CD14-positive monocyte (primary cell): Measurements from ENCODE around the gene NLGN1. TPM values are rescaled to one million over a fixed set of nuclear protein-coding genes. Genes with fewer than 3 reads are reported as not detected.

ENCODE experiments used
- DNase-seq, 3 donors: peaks; one replicate each; pipeline ENCODE4 v3.0.0-alpha.2; 2011 to 2022
- H2AFZ ChIP-seq: 2 replicates; pipeline ENCODE4 v1.6.0; 2012; ENCODE audit warnings: mild to moderate bottlenecking, low read depth, low read length, inconsistent platforms; ENCODE audit not compliant: insufficient read depth, poor library complexity, severe bottlenecking
- H3K27ac ChIP-seq, 2 donors: 1 replicate in 1 of 2; 2 replicates in 1 of 2; pipeline ENCODE4 v1.5.1; 2012 to 2013; ENCODE audit warnings: low read length in 2 of 2, control low read depth in 1 of 2, inconsistent platforms in 1 of 2, low read depth in 1 of 2, mild to moderate bottlenecking in 1 of 2
- H3K27me3 ChIP-seq, 2 donors: one replicate each; pipeline versions ENCODE4 v1.6.0 to v1.6.1; 2011 to 2013; ENCODE audit warnings: low read length in 2 of 2; ENCODE audit not compliant: control insufficient read depth in 2 of 2, insufficient read depth in 2 of 2
- H3K36me3 ChIP-seq, 2 donors: replicated peaks in 1 of 2; 1 replicate in 1 of 2; 2 replicates in 1 of 2; pipeline versions ENCODE4 v1.5.1 to v1.6.1; 2012 to 2013; ENCODE audit warnings: low read length in 2 of 2, control low read depth in 1 of 2, inconsistent platforms in 1 of 2, mild to moderate bottlenecking in 1 of 2; ENCODE audit not compliant: insufficient read depth in 2 of 2, control insufficient read depth in 1 of 2
- H3K4me1 ChIP-seq, 2 donors: 1 replicate in 1 of 2; 2 replicates in 1 of 2; pipeline versions ENCODE4 v1.5.1 to v1.6.1; 2012 to 2013; ENCODE audit warnings: low read length in 2 of 2, control low read depth in 1 of 2, inconsistent platforms in 1 of 2, mild to moderate bottlenecking in 1 of 2, moderate library complexity in 1 of 2; ENCODE audit not compliant: insufficient read depth in 2 of 2, control insufficient read depth in 1 of 2
- H3K4me2 ChIP-seq: replicated peaks from 2 replicates; pipeline ENCODE3; 2012; ENCODE audit warnings: low read length, moderate library complexity, mild to moderate bottlenecking; ENCODE audit not compliant: poor library complexity, severe bottlenecking; ENCODE audit errors: extremely low read depth
- H3K4me3 ChIP-seq, 3 experiments: fragments of 200-600 bp in 1 of 3; sonication (generic) in 1 of 3; replicated peaks in 1 of 3; 1 replicate in 2 of 3; 2 replicates in 1 of 3; pipeline ENCODE4 v1.5.1; 2011 to 2013; ENCODE audit warnings: low read length in 3 of 3, mild to moderate bottlenecking in 3 of 3, control low read depth in 2 of 3, low read depth in 2 of 3, inconsistent platforms in 1 of 3, moderate library complexity in 1 of 3
- H3K79me2 ChIP-seq: 2 replicates; pipeline ENCODE4 v1.6.0; 2012; ENCODE audit warnings: mild to moderate bottlenecking, control low read depth, inconsistent platforms, low read length, moderate library complexity; ENCODE audit not compliant: insufficient read depth
- H3K9ac ChIP-seq: 2 replicates; pipeline ENCODE4 v1.6.0; 2017; ENCODE audit warnings: low read length, mild to moderate bottlenecking; ENCODE audit not compliant: insufficient read depth, poor library complexity, severe bottlenecking
- H3K9me3 ChIP-seq, 2 donors: replicated peaks in 1 of 2; 1 replicate in 1 of 2; 2 replicates in 1 of 2; pipeline versions ENCODE4 v1.5.1 to v1.6.1; 2012 to 2013; ENCODE audit warnings: low read length in 2 of 2, control low read depth in 1 of 2; ENCODE audit not compliant: control insufficient read depth in 1 of 2, insufficient read depth in 1 of 2
- H4K20me1 ChIP-seq: 2 replicates; pipeline ENCODE4 v1.6.0; 2012; ENCODE audit warnings: mild to moderate bottlenecking, low read length, control low read depth, moderate library complexity; ENCODE audit not compliant: insufficient read depth
- H3K27ac Mint-ChIP-seq, 7 donors: one replicate each; pipeline ENCODE4 v1.8.0; 2020; ENCODE audit warnings: mild to moderate bottlenecking in 7 of 7, mixed read lengths in 7 of 7, moderate library complexity in 6 of 7, inconsistent platforms in 2 of 7
- H3K27me3 Mint-ChIP-seq, 3 donors: one replicate each; pipeline ENCODE4 v1.8.0; 2021 to 2022; ENCODE audit warnings: low read depth in 3 of 3, mild to moderate bottlenecking in 3 of 3, mixed read lengths in 3 of 3, moderate library complexity in 3 of 3, inconsistent platforms in 1 of 3
- H3K36me3 Mint-ChIP-seq, 2 donors: one replicate each; pipeline ENCODE4 v1.8.0; 2020; ENCODE audit warnings: mixed read lengths in 2 of 2, inconsistent platforms in 1 of 2, mild to moderate bottlenecking in 1 of 2
- H3K4me1 Mint-ChIP-seq: one replicate; pipeline ENCODE4 v1.8.0; 2020; ENCODE audit warnings: mild to moderate bottlenecking, mixed read lengths
- H3K4me3 Mint-ChIP-seq, 2 donors: one replicate each; pipeline ENCODE4 v1.8.0; 2020; ENCODE audit warnings: mild to moderate bottlenecking in 2 of 2, mixed read lengths in 2 of 2, moderate library complexity in 1 of 2
- H3K9me3 Mint-ChIP-seq, 7 donors: one replicate each; pipeline ENCODE4 v1.8.0; 2020 to 2022; ENCODE audit warnings: mixed read lengths in 7 of 7, mild to moderate bottlenecking in 6 of 7, moderate library complexity in 6 of 7, inconsistent platforms in 2 of 7
- CTCF ChIP-seq: fragments of 200-600 bp; IDR thresholded peaks from one replicate; pipeline ENCODE4 v1.8.0; 2022; ENCODE audit warnings: antibody characterized with exemption, mild to moderate bottlenecking
- WGBS: methylation state at CpG from one replicate; pipeline ENCODE4 v1.1.5; 2013; ENCODE audit warnings: missing lambda C conversion rate; ENCODE audit not compliant: insufficient coverage; 5-methylcytosine and 5-hydroxymethylcytosine counted together
- intact Hi-C, 2 donors: fragments of 100-400 bp; cut with micrococcal nuclease; formaldehyde crosslinking; loops; one replicate each; pipeline versions ENCODE4 v1.15.0 to v1.15.1; 2023
- polyA plus RNA-seq, 3 donors: library from polyadenylated mRNA; depleted of rRNA in 1 of 3; unstranded in 2 of 3; stranded (reverse) in 1 of 3; fragments of 300-500 nt in 2 of 3; fragments of >200 nt in 1 of 3; fragmentation: Illumina TruSeq in 2 of 3; gene quantifications; 1 replicate in 2 of 3; 2 replicates in 1 of 3; pipeline ENCODE4 v1.2.3, GENCODE V29; 2012 to 2021

NLGN1 gene
- polyA plus RNA-seq, 3 donors = not detected

GRCh38 chr3:173599673-173600072 lies 202.1 kb downstream of the NLGN1 start:
- intact Hi-C loops = no loop called here
- H3K9ac ChIP-seq = no peak overlapping the region

GRCh38 chr3:173614522-173614921 lies 217.0 kb downstream of the NLGN1 start:
- Histone ChIP-seq H3K79me2 (no peaks in the 10 kb centered on the region), H3K4me1 (no peaks in the 10 kb centered on the region), H3K4me2 (no peak overlapping the region), H3K27me3 (no peaks in the 10 kb centered on the region), H3K9me3 (peaks cover 0 to 5% of the 10 kb centered on the region in 2 donors), H3K4me3 (no peak overlapping the region), H3K9ac (no peak overlapping the region), H4K20me1 (no peaks in the 10 kb centered on the region), H2AFZ (no peak overlapping the region), H3K36me3 (no peaks in the 10 kb centered on the region), H3K27ac (no peak overlapping the region)
- no peak for TF ChIP-seq CTCF
- Mint-ChIP-seq H3K36me3 (no peaks in the 10 kb centered on the region), H3K9me3 (peaks cover 0 to 9% (median 7%) of the 10 kb centered on the region in 7 donors), H3K4me3 (no peak overlapping the region), H3K4me1 (no peaks in the 10 kb centered on the region), H3K27me3 (no peaks in the 10 kb centered on the region), H3K27ac (peak overlapping the region in 1 of 7 donors; percentile 33)
- intact Hi-C loops = no loop called here
- DNase-seq = no peak

More at GRCh38 chr3:173599673-173600072, 202.1 kb downstream of the NLGN1 start:
- no peak for DNase-seq
- peaks cover 0 to 3% (median 0%) of the 10 kb centered on the region in 7 donors for H3K9me3 Mint-ChIP-seq
- H3K9me3 ChIP-seq = no peaks in the 10 kb centered on the region
- 67% methylated on average over 1 of the region's 2 CpGs for WGBS
- no peaks in the 10 kb centered on the region for H3K4me1 ChIP-seq
- H3K27me3 Mint-ChIP-seq = no peaks in the 10 kb centered on the region
- H3K27ac ChIP-seq = no peak overlapping the region
- no peaks in the 10 kb centered on the region for H3K4me1 Mint-ChIP-seq
- H3K4me2 ChIP-seq = no peak overlapping the region
- H3K4me3 ChIP-seq = no peak overlapping the region
- H3K27ac Mint-ChIP-seq = no peak overlapping the region
- no peaks in the 10 kb centered on the region for H3K36me3 Mint-ChIP-seq
- H4K20me1 ChIP-seq = no peaks in the 10 kb centered on the region
- no peak overlapping the region for H3K4me3 Mint-ChIP-seq
- no peak for TF ChIP-seq CTCF
- H3K36me3 ChIP-seq = no peaks in the 10 kb centered on the region
- H3K79me2 ChIP-seq = no peaks in the 10 kb centered on the region
- H2AFZ ChIP-seq = no peak overlapping the region
- no peaks in the 10 kb centered on the region for H3K27me3 ChIP-seq
